GM12878 (cell line): ENCODE data around the gene ANO10. TPM values are rescaled to one million over a fixed set of nuclear protein-coding genes. Genes with fewer than 3 reads are reported as not detected.

Source experiments
- ATAC-seq: fragments of 200-7000 bp; cut with Tn5 transposase; 3 replicates; pipeline ENCODE4 v1.9.1; 2020; ENCODE audit warnings: mild to moderate bottlenecking, moderate library complexity
- BruUV-seq: library from RNA; stranded (reverse); fragments of 400-500 nt; replicated peaks from 2 replicates; lab custom pipeline; 2021; lab: Mats Ljungman, UMichigan
- CTCF ChIA-PET: fragments of 300-600 bp; sonication (Branson Sonifier 250); formaldehyde crosslinking; extraction: SDS; loops from one replicate; lab custom pipeline; 2021; ENCODE audit warnings: inconsistent platforms; lab: Yijun Ruan, JAX
- POLR2A ChIA-PET: fragments of 350-600 bp; formaldehyde crosslinking; extraction: SDS; loops from one replicate; lab custom pipeline; 2021; ENCODE audit warnings: inconsistent platforms; lab: Charles Lee
- RAD21 ChIA-PET: fragments of 300-600 bp; sonication (Branson Sonifier 250); formaldehyde crosslinking; loops from one replicate; lab custom pipeline; 2023; ENCODE audit warnings: antibody characterized with exemption; ENCODE audit not compliant: unreplicated experiment; lab: Charles Lee
- SMC1A ChIA-PET: fragments of 300-600 bp; sonication (Branson Sonifier 250); formaldehyde crosslinking; loops from one replicate; lab custom pipeline; 2023; ENCODE audit not compliant: unreplicated experiment, uncharacterized antibody; lab: Charles Lee
- DNase-seq: peaks from one replicate; pipeline ENCODE4 v3.0.0-alpha.2; 2011; ENCODE audit warnings: low read depth, low spot score
- FAIRE-seq: peaks from 3 replicates; lab custom pipeline; 2011; peaks lifted over from hg19 to GRCh38; lab: Jason Lieb, UNC
- H2AFZ ChIP-seq: 2 replicates; pipeline ENCODE4 v1.6.0; 2011; ENCODE audit warnings: low read depth, low read length, control low read depth; ENCODE audit not compliant: control insufficient read depth
- H3K27ac ChIP-seq: 2 replicates; pipeline ENCODE4 v1.5.1; 2011; ENCODE audit warnings: control low read depth; ENCODE audit not compliant: control insufficient read depth, insufficient read depth
- H3K27me3 ChIP-seq, 2 experiments: replicated peaks in 1 of 2; 2 replicates each; pipeline versions ENCODE4 v1.6.0 to v1.6.1; 2011; ENCODE audit warnings: low read length in 1 of 2; ENCODE audit not compliant: control insufficient read depth in 2 of 2, insufficient read depth in 2 of 2
- H3K36me3 ChIP-seq, 2 experiments: 2 replicates each; pipeline ENCODE4 v1.5.1; 2011; ENCODE audit warnings: low read length in 1 of 2; ENCODE audit not compliant: control insufficient read depth in 2 of 2, insufficient read depth in 2 of 2
- H3K4me1 ChIP-seq: 2 replicates; pipeline ENCODE4 v1.6.1; 2011; ENCODE audit warnings: mild to moderate bottlenecking, low read length, moderate library complexity, mixed read lengths; ENCODE audit not compliant: control insufficient read depth, insufficient read depth
- H3K4me2 ChIP-seq: 2 replicates; pipeline ENCODE4 v1.6.0; 2011; ENCODE audit warnings: control low read depth; ENCODE audit not compliant: control insufficient read depth, insufficient read depth
- H3K4me3 ChIP-seq: fragments of 200-600 bp; sonication (generic); 2 replicates; pipeline ENCODE4 v1.5.1; 2016
- H3K79me2 ChIP-seq: 2 replicates; pipeline ENCODE4 v1.6.0; 2011; ENCODE audit warnings: low read length; ENCODE audit not compliant: control insufficient read depth, insufficient read depth
- H3K9ac ChIP-seq: 2 replicates; pipeline ENCODE4 v1.8.0; 2011; ENCODE audit warnings: low read length, control low read depth, mixed read lengths; ENCODE audit not compliant: control insufficient read depth, insufficient read depth
- H3K9me3 ChIP-seq: replicated peaks from 3 replicates; pipeline ENCODE4 v1.5.1; 2011; ENCODE audit warnings: mild to moderate bottlenecking, low read length; ENCODE audit not compliant: control insufficient read depth, insufficient read depth
- H4K20me1 ChIP-seq: 2 replicates; pipeline ENCODE4 v1.6.0; 2011; ENCODE audit not compliant: control insufficient read depth, insufficient read depth
- ATF3 ChIP-seq: IDR thresholded peaks from 2 replicates; pipeline ENCODE4 v1.6.1; 2011; ENCODE audit warnings: low read depth, mild to moderate bottlenecking, low read length, moderate library complexity, borderline replicate concordance; ENCODE audit errors: extremely low read depth
- CTCF ChIP-seq, 3 experiments: IDR thresholded peaks in 2 of 3; conservative IDR thresholded peaks in 1 of 3; 2 replicates each; pipeline ENCODE4 v1.5.1; 2011; ENCODE audit warnings: low read depth in 3 of 3, low read length in 3 of 3, mild to moderate bottlenecking in 3 of 3, control low read depth in 2 of 3, moderate library complexity in 2 of 3, inconsistent platforms in 1 of 3, mixed read lengths in 1 of 3; ENCODE audit not compliant: control insufficient read depth in 2 of 3, insufficient read depth in 1 of 3; ENCODE audit errors: extremely low read depth in 1 of 3
- MEF2A ChIP-seq: IDR thresholded peaks from 2 replicates; pipeline ENCODE4 v1.6.1; 2011; ENCODE audit warnings: low read depth, mild to moderate bottlenecking, low read length, moderate library complexity; ENCODE audit not compliant: insufficient read depth
- MLLT1 ChIP-seq: fragments of 450-650 bp; IDR thresholded peaks from 2 replicates; pipeline ENCODE4 v1.6.1; 2016; ENCODE audit warnings: mild to moderate bottlenecking
- MTA3 ChIP-seq: IDR thresholded peaks from 2 replicates; pipeline ENCODE4 v1.6.1; 2012; ENCODE audit warnings: low read length, inconsistent platforms, borderline replicate concordance
- REST ChIP-seq: IDR thresholded peaks from 2 replicates; pipeline ENCODE4 v1.6.1; 2012; ENCODE audit warnings: mild to moderate bottlenecking, low read depth, low read length
- SIN3A ChIP-seq: IDR thresholded peaks from 2 replicates; pipeline ENCODE4 v1.6.1; 2012; ENCODE audit warnings: low read depth, low read length, improper control_type of control experiment
- USF2 ChIP-seq: IDR thresholded peaks from 2 replicates; pipeline ENCODE4 v1.6.1; 2011; ENCODE audit warnings: low read depth, low read length, improper control_type of control experiment, borderline replicate concordance
- WGBS: methylation state at CpG from one replicate; pipeline ENCODE4 v1.1.6; 2016; ENCODE audit warnings: low lambda C conversion rate; ENCODE audit not compliant: insufficient replicate concordance, insufficient coverage; ENCODE audit errors: missing lambda C conversion rate; 5-methylcytosine and 5-hydroxymethylcytosine counted together
- in situ Hi-C: fragments of 300-500 bp; cut with MboI; formaldehyde crosslinking; loops from 9 replicates; pipeline ENCODE4 v1.14.3; 2018; ENCODE audit warnings: mixed read lengths
- intact Hi-C: fragments of 100-400 bp; cut with micrococcal nuclease; formaldehyde crosslinking; loops from one replicate; pipeline ENCODE4 v1.14.2; 2022; ENCODE audit not compliant: unreplicated experiment
- polyA plus RNA-seq, 11 experiments: library from polyadenylated mRNA; depleted of rRNA in 4 of 11; unstranded in 6 of 11; stranded (reverse) in 5 of 11; fragments of >200 nt; fragmentation: Nextera tagmentation in 4 of 11; fragmentation: Illumina TruSeq in 1 of 11; extraction: Ambion mirVana in 4 of 11; extraction: Trizol in 1 of 11; gene quantifications; 1 replicate in 1 of 11; 2 replicates in 10 of 11; pipeline versions ENCODE4 v1.2.1 to v1.2.3, GENCODE V29; 2011 to 2016; ENCODE audit warnings: inconsistent platforms in 2 of 11, missing spikeins in 2 of 11, low read depth in 1 of 11
- total RNA-seq, 4 experiments: library from RNA; depleted of rRNA in 3 of 4; stranded (reverse); fragments of >200 nt in 3 of 4; fragmentation: Illumina TruSeq in 1 of 4; extraction: Trizol in 1 of 4; gene quantifications; 2 replicates each; pipeline versions ENCODE4 v1.2.1 to v1.2.3, GENCODE V29; 2013 to 2021

Gene ANO10
- total and polyA plus RNA-seq, 10 of the 15 experiments (the other 5 are each of a cell fraction or from before 2014, with no cell fraction given), result 0.29 to 21.9 (median 1.6) TPM

- H2AFZ ChIP-seq, result no peak overlapping the region
- no peaks in the 10 kb centered on the region for H3K4me1 ChIP-seq
- CTCF ChIA-PET, result interaction anchor here (1.1 kb wide), 1 partner anchor 12 kb away, joined by 3 read pairs; no protein-coding TSS in a partner anchor
- BruUV-seq, result no TSS peak
- in situ Hi-C loops (no loop called here), intact Hi-C loops (no loop called here)
- ATAC-seq (no peak), FAIRE-seq (no peak), DNase-seq (no peak)
- WGBS, result 65% methylated on average over 9 of the region's 9 CpGs
- SMC1A ChIA-PET, result interaction anchor here (1.2 kb wide), 1 partner anchor 11 kb away, joined by 3 read pairs; no protein-coding TSS in a partner anchor
- H3K4me2 ChIP-seq, result no peak overlapping the region
- H3K36me3 ChIP-seq, result no peaks in the 10 kb centered on the region
- H3K27me3 ChIP-seq, result no peaks in the 10 kb centered on the region
- no peak overlapping the region for H3K27ac ChIP-seq
- H3K79me2 ChIP-seq, result no peaks in the 10 kb centered on the region
- H3K9ac ChIP-seq, result no peak overlapping the region
- RAD21 ChIA-PET, result no interaction called here
- no peak overlapping the region for H3K4me3 ChIP-seq
- no peaks in the 10 kb centered on the region for H3K9me3 ChIP-seq
- POLR2A ChIA-PET, result no interaction called here
- H4K20me1 ChIP-seq, result no peaks in the 10 kb centered on the region
- no peak for TF ChIP-seq MEF2A
- no peak for TF ChIP-seq SIN3A
- no peak for TF ChIP-seq MTA3
- no peak for TF ChIP-seq ATF3
- TF ChIP-seq MLLT1, result no peak
- no peak for TF ChIP-seq CTCF (IDR thresholded peaks at IDR 0.05 in 2 of 3, conservative IDR thresholded peaks at IDR 0.05 in 1 of 3; ENCODE audit: control insufficient read depth in 2 of 3, extremely low read depth in 1 of 3, insufficient read depth in 1 of 3, low read depth in 3 of 3, low read length in 3 of 3)
- TF ChIP-seq REST, result no peak
- no peak for TF ChIP-seq USF2
Observed at GRCh38 chr3:43400781-43401730, 220.8 kb downstream of the ANO10 start.
